ENCODE results near the gene MOCS2.
A peak's percentile ranks its signal among the peaks of the same experiment; 100 is the strongest.

MOCS2 gene, protein sequence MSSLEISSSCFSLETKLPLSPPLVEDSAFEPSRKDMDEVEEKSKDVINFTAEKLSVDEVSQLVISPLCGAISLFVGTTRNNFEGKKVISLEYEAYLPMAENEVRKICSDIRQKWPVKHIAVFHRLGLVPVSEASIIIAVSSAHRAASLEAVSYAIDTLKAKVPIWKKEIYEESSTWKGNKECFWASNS

DNA sequence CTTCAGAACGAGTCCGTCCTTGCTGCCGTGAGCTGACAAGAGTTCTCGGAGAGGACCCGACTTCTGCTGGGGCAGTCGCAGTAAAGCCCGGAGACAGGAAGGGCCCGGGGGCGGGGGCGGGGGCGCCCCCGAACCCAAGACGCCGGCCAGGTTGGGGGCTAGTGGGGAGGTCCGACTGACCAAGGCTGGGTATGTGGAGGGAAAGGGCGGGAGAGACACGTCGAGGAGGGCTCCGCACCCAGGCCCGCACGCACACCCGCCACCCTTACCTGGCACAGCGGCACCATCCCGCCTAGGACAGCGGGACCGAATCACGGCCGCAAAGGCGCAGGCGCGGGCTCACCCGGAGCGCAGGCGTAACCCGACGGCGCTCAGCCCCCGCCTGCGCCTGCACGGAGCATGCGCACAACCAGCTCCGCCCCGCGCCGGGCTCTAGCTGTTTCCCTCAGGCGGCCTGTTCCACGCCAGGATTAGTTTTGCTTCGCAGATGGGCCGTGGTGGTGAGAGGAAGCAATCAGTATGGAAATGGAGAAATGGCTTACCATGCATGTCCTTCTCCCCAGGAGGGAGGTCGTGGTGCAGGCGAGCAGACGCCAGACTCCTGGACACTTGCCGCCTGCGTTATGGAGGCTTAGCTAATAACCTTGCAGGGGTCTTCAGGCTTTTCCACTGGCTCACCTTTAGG lies at the start of gene MOCS2:
TSS of gene MOCS2 (minus strand) at position 315 of the 685 bp plus-strand sequence. CDS start 2,583 bp downstream, outside the sequence.
- peaks cover 21% of the 10 kb centered on the region for H3K4me1 Mint-ChIP-seq

DNA sequence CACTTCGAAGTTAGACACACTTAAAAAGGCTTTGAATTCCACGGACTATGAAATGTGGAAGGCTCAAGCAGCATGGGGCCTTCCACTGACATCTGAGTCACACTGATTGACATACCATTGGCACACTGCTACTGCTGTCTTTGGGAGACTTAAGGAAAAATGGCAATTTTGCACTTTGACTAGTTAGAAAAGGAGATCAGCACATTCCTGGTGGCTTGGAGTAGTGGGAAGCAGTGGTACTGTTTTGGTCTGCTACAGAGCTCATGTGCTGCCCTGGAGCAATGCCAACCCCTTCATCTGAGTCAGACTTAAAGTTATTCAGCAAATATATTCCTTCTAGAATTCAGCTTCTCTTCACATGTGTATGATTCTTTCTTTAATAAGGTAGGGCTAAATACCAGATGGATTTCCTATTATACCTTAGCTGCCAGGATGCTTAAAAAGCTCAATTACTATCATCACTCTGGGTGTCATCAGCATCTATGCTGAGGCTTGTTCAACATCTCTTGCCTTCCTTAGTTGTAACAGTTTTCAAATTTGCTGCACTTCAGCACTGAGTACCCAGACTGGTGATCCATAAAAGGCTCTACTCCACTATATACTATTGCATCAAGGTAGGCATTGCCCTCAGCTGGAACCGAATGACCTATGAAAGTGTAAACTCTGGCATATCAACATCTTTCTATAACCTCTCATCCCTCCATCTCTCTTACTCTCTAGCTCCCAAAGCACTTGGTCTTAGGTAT lies 42.3 kb upstream of the MOCS2 start:
- no peaks in the 10 kb centered on the region for H3K9me3 Mint-ChIP-seq
- H3K36me3 Mint-ChIP-seq (ENCODE audit: low read depth), result no peaks in the 10 kb centered on the region

More for the DNA sequence above, at the start of gene MOCS2:
- no peaks in the 10 kb centered on the region for H3K9me3 Mint-ChIP-seq
- H3K27ac Mint-ChIP-seq, result peak within 1 kb of the TSS; percentile 90 to 94 (median 92)
- TF ChIP-seq, protein P1, sequence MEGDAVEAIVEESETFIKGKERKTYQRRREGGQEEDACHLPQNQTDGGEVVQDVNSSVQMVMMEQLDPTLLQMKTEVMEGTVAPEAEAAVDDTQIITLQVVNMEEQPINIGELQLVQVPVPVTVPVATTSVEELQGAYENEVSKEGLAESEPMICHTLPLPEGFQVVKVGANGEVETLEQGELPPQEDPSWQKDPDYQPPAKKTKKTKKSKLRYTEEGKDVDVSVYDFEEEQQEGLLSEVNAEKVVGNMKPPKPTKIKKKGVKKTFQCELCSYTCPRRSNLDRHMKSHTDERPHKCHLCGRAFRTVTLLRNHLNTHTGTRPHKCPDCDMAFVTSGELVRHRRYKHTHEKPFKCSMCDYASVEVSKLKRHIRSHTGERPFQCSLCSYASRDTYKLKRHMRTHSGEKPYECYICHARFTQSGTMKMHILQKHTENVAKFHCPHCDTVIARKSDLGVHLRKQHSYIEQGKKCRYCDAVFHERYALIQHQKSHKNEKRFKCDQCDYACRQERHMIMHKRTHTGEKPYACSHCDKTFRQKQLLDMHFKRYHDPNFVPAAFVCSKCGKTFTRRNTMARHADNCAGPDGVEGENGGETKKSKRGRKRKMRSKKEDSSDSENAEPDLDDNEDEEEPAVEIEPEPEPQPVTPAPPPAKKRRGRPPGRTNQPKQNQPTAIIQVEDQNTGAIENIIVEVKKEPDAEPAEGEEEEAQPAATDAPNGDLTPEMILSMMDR (IDR thresholded peaks at IDR 0.05; ENCODE audit: unreplicated experiment in 3 of 3), result no peak
- H3K4me3 Mint-ChIP-seq, result peak within 1 kb of the TSS; percentile 94 to 96 (median 95)
- peaks cover 29% of the 10 kb centered on the region for H3K36me3 Mint-ChIP-seq (ENCODE audit: low read depth)
- H3K27me3 Mint-ChIP-seq (ENCODE audit: low read depth), result no peaks in the 10 kb centered on the region

DNA sequence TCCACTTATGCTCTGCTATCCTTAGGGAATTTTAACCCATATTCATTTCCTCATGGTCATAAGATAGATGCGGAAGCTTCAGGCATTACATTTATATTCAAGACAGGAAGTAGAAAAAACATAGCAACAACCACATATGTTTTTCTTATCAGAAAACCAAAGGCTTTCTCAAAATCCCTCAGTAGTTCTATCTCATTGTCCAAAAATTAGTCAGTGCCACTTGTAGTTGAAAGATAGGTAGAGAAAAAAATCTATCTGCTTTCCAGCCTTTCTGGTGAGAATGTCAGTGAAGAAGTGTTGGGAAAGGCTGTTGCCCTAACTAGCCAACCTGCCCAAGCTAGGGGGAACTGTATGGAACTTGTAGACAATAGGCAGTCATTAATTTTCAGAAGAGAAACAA lies 23.5 kb upstream of the MOCS2 start:
- H3K4me3 Mint-ChIP-seq, result no peak overlapping the region
- no peak overlapping the region for H3K27ac Mint-ChIP-seq
- TF ChIP-seq, protein P1 (IDR thresholded peaks at IDR 0.05; ENCODE audit: unreplicated experiment in 3 of 3), result no peak
- no peaks in the 10 kb centered on the region for H3K27me3 Mint-ChIP-seq (ENCODE audit: low read depth)
- no peaks in the 10 kb centered on the region for H3K36me3 Mint-ChIP-seq (ENCODE audit: low read depth)
- no peaks in the 10 kb centered on the region for H3K9me3 Mint-ChIP-seq
- H3K4me1 Mint-ChIP-seq, result no peaks in the 10 kb centered on the region

More for the DNA sequence above, 42.3 kb upstream of the MOCS2 start:
- Mint-ChIP-seq H3K27ac (no peak overlapping the region), H3K27me3 (ENCODE audit: low read depth) (no peaks in the 10 kb centered on the region), H3K4me3 (no peak overlapping the region), H3K4me1 (peaks cover 13% of the 10 kb centered on the region)
- TF ChIP-seq, protein P1 (IDR thresholded peaks at IDR 0.05; ENCODE audit: unreplicated experiment in 3 of 3), result no peak

DNA sequence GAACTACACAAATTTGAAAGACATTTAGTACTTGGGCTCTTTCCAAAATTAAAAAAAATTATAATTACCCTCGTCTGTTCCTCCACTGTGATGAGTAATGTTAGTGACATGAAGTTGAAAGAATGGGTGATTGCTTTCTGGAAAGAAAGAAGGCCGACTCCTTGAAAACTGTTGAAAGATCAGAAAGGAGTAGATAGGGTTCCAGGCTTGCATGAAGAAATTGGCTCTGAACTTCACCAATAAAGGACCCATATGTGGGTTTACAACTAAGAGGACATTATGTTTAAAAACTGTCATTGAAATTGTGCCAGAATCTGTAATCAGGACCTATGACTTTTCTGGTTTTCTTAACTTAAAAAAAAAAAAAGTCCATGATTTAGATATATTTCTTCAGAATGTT lies 20.7 kb upstream of the MOCS2 start:
- Mint-ChIP-seq H3K9me3 (no peaks in the 10 kb centered on the region), H3K27ac (peak overlapping the region in 1 of 3 experiments; percentile 70), H3K27me3 (ENCODE audit: low read depth) (no peaks in the 10 kb centered on the region), H3K4me1 (peaks cover 10% of the 10 kb centered on the region), H3K4me3 (no peak overlapping the region), H3K36me3 (ENCODE audit: low read depth) (no peaks in the 10 kb centered on the region)
- TF ChIP-seq, protein P1 (IDR thresholded peaks at IDR 0.05; ENCODE audit: unreplicated experiment in 3 of 3), result no peak

DNA sequence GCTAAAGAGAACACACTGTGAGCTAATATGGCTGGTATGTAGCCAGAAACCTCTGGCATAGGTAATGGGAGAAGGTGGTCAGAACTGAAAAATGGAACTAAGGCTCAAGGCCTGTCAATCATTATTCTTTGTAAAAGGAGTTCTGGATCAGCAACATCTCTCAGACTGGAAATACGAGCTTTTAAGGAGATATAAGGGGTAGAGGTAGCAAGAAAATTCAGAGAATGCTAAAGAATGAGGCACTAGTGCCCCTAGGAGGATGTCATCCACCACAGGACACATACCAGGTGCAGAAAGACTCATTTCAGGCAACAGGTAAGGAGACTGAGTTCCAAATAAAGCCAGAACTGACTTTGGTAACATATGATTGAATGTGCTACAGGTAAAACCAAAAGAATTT lies 18.9 kb upstream of the MOCS2 start:
- H3K27me3 Mint-ChIP-seq (ENCODE audit: low read depth), result no peaks in the 10 kb centered on the region
- peaks cover 10% of the 10 kb centered on the region for H3K4me1 Mint-ChIP-seq
- no peaks in the 10 kb centered on the region for H3K9me3 Mint-ChIP-seq
- H3K27ac Mint-ChIP-seq, result no peak overlapping the region
- no peak overlapping the region for H3K4me3 Mint-ChIP-seq
- no peaks in the 10 kb centered on the region for H3K36me3 Mint-ChIP-seq (ENCODE audit: low read depth)
- TF ChIP-seq, protein P1 (IDR thresholded peaks at IDR 0.05; ENCODE audit: unreplicated experiment in 3 of 3), result no peak
